Right lobe of liver (tissue), 6 donors: ENCODE results near the gene POLR2E. TPM values are rescaled to one million over a fixed set of nuclear protein-coding genes. Genes with fewer than 3 reads are reported as not detected.
A peak's percentile ranks its signal among the peaks of the same experiment; 100 is the strongest.

Experiments
- ATAC-seq, 4 donors: fragments of 200-7000 bp; cut with Tn5 transposase; one replicate each; pipeline ENCODE4 v1.9.1; 2020; ENCODE audit warnings: mild to moderate bottlenecking in 4 of 4, moderate library complexity in 4 of 4
- DNase-seq, 3 donors: peaks; one replicate each; pipeline ENCODE4 v3.0.0-alpha.2; 2020
- H3K27ac ChIP-seq, 3 donors: fragments of 200-600 bp; one replicate each; pipeline ENCODE4 v1.8.0; 2022
- H3K27me3 ChIP-seq, 2 donors: fragments of 200-600 bp; one replicate each; pipeline ENCODE4 v1.8.0; 2022
- H3K36me3 ChIP-seq, 4 donors: fragments of 200-600 bp; sonication (generic) in 1 of 4; one replicate each; pipeline versions ENCODE4 v1.5.1 to v1.8.0; 2017 to 2022; ENCODE audit warnings: control low read depth in 1 of 4
- H3K4me1 ChIP-seq, 4 donors: fragments of 200-600 bp; sonication (generic) in 1 of 4; one replicate each; pipeline versions ENCODE4 v1.5.1 to v1.8.0; 2017 to 2022; ENCODE audit warnings: control low read depth in 1 of 4
- H3K4me3 ChIP-seq, 3 donors: fragments of 200-600 bp; one replicate each; pipeline ENCODE4 v1.8.0; 2022
- H3K9me3 ChIP-seq, 4 donors: fragments of 200-600 bp; sonication (generic) in 1 of 4; one replicate each; pipeline versions ENCODE4 v1.5.1 to v1.8.0; 2017 to 2022; ENCODE audit warnings: control low read depth in 1 of 4
- CTCF ChIP-seq, 4 donors: fragments of 200-600 bp in 3 of 4; fragments of 450-650 bp in 1 of 4; IDR thresholded peaks; one replicate each; pipeline versions ENCODE4 v1.5.1 to v1.8.0; 2016 to 2022; ENCODE audit warnings: antibody characterized with exemption in 4 of 4, mild to moderate bottlenecking in 2 of 4
- POLR2A ChIP-seq: fragments of 450-650 bp; IDR thresholded peaks from one replicate; pipeline ENCODE4 v1.6.1; 2017; ENCODE audit warnings: antibody characterized with exemption, mild to moderate bottlenecking
- WGBS: methylation state at CpG from one replicate; pipeline ENCODE4 v1.1.6; 2018; ENCODE audit warnings: low coverage, low lambda C conversion rate; ENCODE audit not compliant: insufficient coverage; ENCODE audit errors: missing lambda C conversion rate; 5-methylcytosine and 5-hydroxymethylcytosine counted together
- intact Hi-C, 2 donors: fragments of 100-400 bp; cut with DNase I; formaldehyde crosslinking; loops; one replicate each; pipeline versions ENCODE4 v1.11.2 to v1.14.1; 2022
- total RNA-seq, 6 experiments: library from RNA; depleted of rRNA in 2 of 6; stranded (reverse); fragments of >200 nt in 2 of 6; fragmentation: NEBNext Ultra II Directional in 3 of 6; extraction: Animal tissue kit (Norgen Biotek cat#: 25700) in 3 of 6; gene quantifications; one replicate each; pipeline versions ENCODE4 v1.1.0 to v1.2.4, GENCODE V29; 2016 to 2023
- donor health status: DM: no; HTN: yes; CAD: no.
- donor health status: DM: no; HTN: no; CAD: no.
- donor health status: DM: no; HTN: no; CAD: no.
- donor health status: DM: no; HTN: yes; CAD: no.
- donor health status: DM: no; HTN: yes; CAD: no.

POLR2E gene
- total RNA-seq, 6 experiments from 2014 or later: 112 to 256 (median 131) TPM

- TF ChIP-seq POLR2A (no peak), CTCF (IDR thresholded peaks at IDR 0.05) (no peak)
- Histone ChIP-seq H3K27me3 (no peaks in the 10 kb centered on the region), H3K27ac (no peak overlapping the region), H3K4me3 (peak overlapping the region in 1 of 3 donors; percentile 18), H3K9me3 (no peaks in the 10 kb centered on the region), H3K36me3 (peaks cover 0 to 13% (median 3%) of the 10 kb centered on the region in 4 donors), H3K4me1 (peaks cover 0 to 14% (median 3%) of the 10 kb centered on the region in 4 donors)
- ATAC-seq (no peak), DNase-seq (peak in 1 of 3 donors; percentile 59)
- intact Hi-C loops: no loop called here
- 53% methylated on average over 9 of the region's 59 CpGs for WGBS
Observed at GRCh38 chr19:1082928-1083816, 12.0 kb downstream of the POLR2E start.

GRCh38 chr19:1082165-1082927, 12.8 kb downstream of the POLR2E start:
- DNase-seq (peak; percentile 79 to 88 (median 86)), ATAC-seq (peak; percentile 76 to 82 (median 78))
- Histone ChIP-seq H3K4me1 (peaks cover 0 to 14% (median 3%) of the 10 kb centered on the region in 4 donors), H3K27ac (no peak overlapping the region), H3K27me3 (no peaks in the 10 kb centered on the region), H3K4me3 (peak overlapping the region in 1 of 3 donors; percentile 18), H3K36me3 (peaks cover 0 to 5% (median 0%) of the 10 kb centered on the region in 4 donors), H3K9me3 (no peaks in the 10 kb centered on the region)
- intact Hi-C loops: no loop called here
- TF ChIP-seq POLR2A: no peak
- no peak for TF ChIP-seq CTCF (IDR thresholded peaks at IDR 0.05)
- 26% methylated on average over 21 of the region's 51 CpGs for WGBS

- DNase-seq (peak in 2 of 3 donors; percentile 29 to 72), ATAC-seq (peak in 2 of 4 donors; percentile 1 to 36)
- Histone ChIP-seq H3K27me3 (no peaks in the 10 kb centered on the region), H3K36me3 (peaks cover 0 to under 1% (median 0%) of the 10 kb centered on the region in 4 donors), H3K4me3 (no peak overlapping the region), H3K4me1 (peaks cover 0 to 14% (median 3%) of the 10 kb centered on the region in 4 donors), H3K27ac (no peak overlapping the region), H3K9me3 (no peaks in the 10 kb centered on the region)
- 66% methylated on average over 19 of the region's 58 CpGs for WGBS
- intact Hi-C loops: no loop called here
- TF ChIP-seq CTCF (IDR thresholded peaks at IDR 0.05) (no peak), POLR2A (no peak)
Observed at GRCh38 chr19:1081301-1082164, 13.6 kb downstream of the POLR2E start.
